H7 (cell line): ENCODE results near the gene SNX12. TPM values are rescaled to one million over a fixed set of nuclear protein-coding genes. Genes with fewer than 3 reads are reported as not detected.
"Not testable (repeated sequence)": the region's sequence is repeated elsewhere in the genome, so short reads cannot be mapped to it uniquely, and the experiment has no call there.

Source experiments
- DNase-seq: peaks from one replicate; pipeline ENCODE4 v3.0.0; 2012
- H3K27me3 ChIP-seq: 2 replicates; pipeline ENCODE4 v1.6.0; 2011; ENCODE audit warnings: mild to moderate bottlenecking, low read length; ENCODE audit not compliant: control insufficient read depth, insufficient read depth
- H3K36me3 ChIP-seq: replicated peaks from 2 replicates; pipeline ENCODE4 v1.5.1; 2011; ENCODE audit warnings: low read length; ENCODE audit not compliant: control insufficient read depth, insufficient read depth
- H3K4me3 ChIP-seq: 2 replicates; pipeline ENCODE4 v1.5.1; 2011; ENCODE audit warnings: low read depth, mild to moderate bottlenecking, control low read depth, low read length, moderate library complexity; ENCODE audit not compliant: insufficient read depth
- total RNA-seq: library from RNA; depleted of rRNA; stranded (reverse); fragments of >200 nt; shearing (Covaris generic); gene quantifications from 2 replicates; pipeline ENCODE4 v1.2.3, GENCODE V29; 2014; rRNA removed

Gene SNX12
- total RNA-seq, 1 experiment from 2014 or later = 85.8 TPM

DNA sequence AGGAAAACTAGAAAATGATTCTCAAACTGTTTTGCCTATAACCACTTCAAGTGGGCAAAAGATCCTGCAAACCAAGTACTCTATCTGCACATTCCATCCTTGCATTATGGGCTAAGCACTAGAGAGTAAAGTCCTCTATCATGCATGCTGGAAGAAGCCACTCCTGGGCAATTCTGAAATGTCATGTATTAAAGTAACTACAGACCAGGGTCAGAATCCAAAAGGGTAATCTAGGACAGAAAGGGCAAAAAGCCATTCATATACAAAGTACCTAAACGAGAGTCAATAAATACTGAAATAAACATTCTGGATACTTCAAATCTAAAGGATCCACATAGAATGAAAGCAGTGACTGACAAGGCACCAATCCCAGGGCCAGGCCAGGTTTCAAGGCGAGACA, 1.0 kb downstream of the SNX12 start:
- Histone ChIP-seq H3K27me3 (no peaks in the 10 kb centered on the region), H3K36me3 (no peaks in the 10 kb centered on the region), H3K4me3 (peak overlapping the region; percentile 65)
- DNase-seq = no peak

GRCh38 chrX:71060127-71060526, 8.0 kb downstream of the SNX12 start:
- no peak for DNase-seq
- H3K4me3 ChIP-seq = no peak overlapping the region
- no peaks in the 10 kb centered on the region for H3K27me3 ChIP-seq
- H3K36me3 ChIP-seq = peaks cover 8% of the 10 kb centered on the region

DNA sequence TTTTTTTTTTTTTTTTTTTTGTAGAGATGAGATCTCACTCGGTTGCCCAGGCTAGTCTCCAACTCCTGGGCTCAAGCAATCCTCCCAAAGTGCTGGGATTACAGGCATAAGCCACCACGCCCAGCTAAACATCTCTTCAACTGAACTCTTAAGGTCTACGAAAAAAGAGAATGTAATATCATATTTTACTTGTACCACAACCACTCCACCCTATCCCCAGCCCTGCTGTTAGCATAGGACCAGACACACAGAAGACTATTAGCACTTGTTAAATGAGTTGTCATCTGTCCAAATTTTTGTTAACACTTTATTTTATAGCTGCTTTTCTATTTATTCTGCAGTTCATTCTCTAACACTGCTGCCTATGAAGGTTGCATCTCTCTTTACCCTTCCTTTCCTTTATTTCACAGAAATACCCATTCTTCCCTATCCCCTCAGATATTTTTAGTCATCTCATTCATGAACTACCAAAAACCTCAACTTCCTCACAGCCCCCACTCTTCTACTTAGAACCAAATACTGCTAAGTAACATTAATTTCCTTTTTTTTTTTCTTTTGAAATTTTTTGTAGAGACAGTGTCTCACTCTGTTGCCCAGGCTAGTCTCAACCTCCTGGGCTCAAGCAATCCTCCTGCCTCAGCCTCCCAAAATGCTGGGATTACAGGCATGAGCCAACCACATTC, 10.1 kb downstream of the SNX12 start:
- H3K27me3 ChIP-seq = no peaks in the 10 kb centered on the region
- no peak for DNase-seq
- no peak overlapping the region for H3K4me3 ChIP-seq

DNA sequence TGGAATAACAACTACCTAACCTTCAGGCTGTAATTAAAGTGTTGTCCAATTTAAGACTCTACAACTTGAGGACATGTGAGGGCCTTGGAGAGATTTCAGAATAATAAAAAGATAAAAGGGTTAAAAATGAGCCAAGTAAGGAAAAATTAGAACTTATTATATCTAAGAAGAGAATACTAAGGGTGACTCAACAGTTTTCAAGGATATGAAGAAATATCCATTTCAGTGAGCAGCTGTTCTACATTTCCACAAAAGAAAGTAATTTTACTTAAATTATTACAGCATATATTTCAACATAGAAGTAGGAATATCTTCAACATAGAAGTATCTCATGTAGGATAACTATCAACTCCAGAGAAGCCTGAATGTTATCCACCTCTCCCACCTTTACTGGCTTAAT, 11.3 kb downstream of the SNX12 start:
- Histone ChIP-seq H3K4me3 (no peak overlapping the region), H3K36me3 (peaks cover 8% of the 10 kb centered on the region), H3K27me3 (no peaks in the 10 kb centered on the region)
- no peak for DNase-seq

More for the DNA sequence above, 10.1 kb downstream of the SNX12 start:
- peaks cover 8% of the 10 kb centered on the region for H3K36me3 ChIP-seq

DNA sequence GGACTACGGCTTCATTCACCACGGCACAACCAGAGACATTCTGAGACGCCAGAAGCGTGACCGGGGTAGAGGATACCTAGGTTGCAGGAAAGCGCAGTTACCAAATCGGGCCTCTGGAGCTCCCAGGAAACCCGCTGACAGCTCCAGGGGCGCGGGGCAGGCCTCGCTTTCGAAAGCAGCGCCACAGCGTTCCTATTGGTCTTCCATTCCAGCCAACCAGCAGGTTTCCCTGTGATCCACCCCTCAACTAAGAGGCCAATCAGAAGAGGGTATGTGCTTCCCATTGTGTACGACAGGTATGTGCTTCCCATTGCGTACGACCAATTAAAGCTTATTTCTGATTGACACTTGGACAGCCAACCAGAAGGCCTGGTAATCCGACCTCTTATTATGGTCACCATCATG, 14.9 kb downstream of the SNX12 start:
- no peaks in the 10 kb centered on the region for H3K36me3 ChIP-seq
- H3K4me3 ChIP-seq = peak overlapping the region; percentile 45
- DNase-seq = peak; percentile 83
- no peaks in the 10 kb centered on the region for H3K27me3 ChIP-seq

DNA sequence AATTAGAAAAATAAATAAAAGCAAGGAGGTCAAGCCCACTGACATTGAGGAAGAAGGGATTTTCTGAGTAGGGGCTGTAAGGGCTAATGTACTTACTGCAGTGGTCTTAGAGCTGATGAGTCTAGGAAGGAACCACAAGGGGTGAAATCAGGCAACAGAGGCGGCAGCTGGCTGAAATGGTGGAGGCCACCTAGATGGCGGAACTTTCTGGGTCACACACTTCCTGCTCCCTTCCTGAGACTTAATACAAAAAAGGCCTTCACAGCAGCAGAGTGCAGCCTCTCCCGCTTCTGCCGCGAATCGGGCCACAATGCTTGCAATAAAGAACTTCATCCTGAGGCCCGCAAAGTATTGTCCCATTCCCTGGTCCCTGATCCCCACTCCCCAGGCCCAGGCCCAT, 15.4 kb downstream of the SNX12 start:
- H3K36me3 ChIP-seq = no peaks in the 10 kb centered on the region
- no peak for DNase-seq
- peak overlapping the region; percentile 45 for H3K4me3 ChIP-seq
- H3K27me3 ChIP-seq = no peaks in the 10 kb centered on the region

GRCh38 chrX:71047891-71048290, 20.2 kb downstream of the SNX12 start:
- DNase-seq, H3K4me3 ChIP-seq, H3K36me3 ChIP-seq, H3K27me3 ChIP-seq: not testable (repeated sequence)

GRCh38 chrX:71017396-71017939, 50.7 kb downstream of the SNX12 start:
- Histone ChIP-seq H3K27me3 (no peaks in the 10 kb centered on the region), H3K4me3 (no peak overlapping the region), H3K36me3 (no peaks in the 10 kb centered on the region)
- DNase-seq = no peak

Other genes starting within 250 kb of the SNX12 start
- gene TEX11, start 159.6 kb downstream of the SNX12 start, total RNA-seq = 0.03 and 0.37 TPM in 2 replicates
- 51.6 and 71.6 TPM in 2 replicates for gene SLC7A3, start 137.2 kb downstream of the SNX12 start, total RNA-seq
- gene FOXO4, start 27.5 kb upstream of the SNX12 start, total RNA-seq = 15.4 and 18.6 TPM in 2 replicates
- gene CXorf65, start 38.4 kb upstream of the SNX12 start, total RNA-seq = 3.8 TPM in 1 of 2 replicates, not detected in the other
- gene IL2RG, start 43.2 kb upstream of the SNX12 start, total RNA-seq = not detected in 2 replicates
- 19.0 and 24.1 TPM in 2 replicates for gene MED12, start 50.3 kb upstream of the SNX12 start, total RNA-seq
- 2.9 and 4.6 TPM in 2 replicates for gene NLGN3, start 76.5 kb upstream of the SNX12 start, total RNA-seq
- gene GJB1, start 154.9 kb upstream of the SNX12 start, total RNA-seq = 0.10 TPM in 1 of 2 replicates, not detected in the other
- gene ZMYM3, start 185.8 kb upstream of the SNX12 start, total RNA-seq = 46.4 and 48.9 TPM in 2 replicates
- 645 and 665 TPM in 2 replicates for gene NONO, start 215.3 kb upstream of the SNX12 start, total RNA-seq
- 0.66 and 4.2 TPM in 2 replicates for gene ITGB1BP2, start 233.4 kb upstream of the SNX12 start, total RNA-seq